Measurements from ENCODE around the gene S100A1. TPM values are rescaled to one million over a fixed set of nuclear protein-coding genes. Genes with fewer than 3 reads are reported as not detected.

S100A1 gene
- total RNA-seq, 1 experiment from 2014 or later: not detected

- no peak overlapping the region for H3K27ac Mint-ChIP-seq (ENCODE audit: low read depth, unreplicated experiment)
- CTCF ChIA-PET: interaction anchor here (0.6 to 1.0 kb wide), 4 partner anchors 111 to 312 kb away, joined by 3 to 5 read pairs (median 4); partner anchors contain the start of gene GATAD2B
- no peak overlapping the region for H3K4me3 Mint-ChIP-seq (ENCODE audit: unreplicated experiment)
- TF ChIP-seq CTCF (IDR thresholded peaks at IDR 0.05; ENCODE audit: unreplicated experiment): no peak
- H3K36me3 Mint-ChIP-seq (ENCODE audit: insufficient read depth, unreplicated experiment): no peaks in the 10 kb centered on the region
- no peaks in the 10 kb centered on the region for H3K27me3 Mint-ChIP-seq (ENCODE audit: insufficient read depth, unreplicated experiment)
- POLR2A ChIA-PET: interaction anchor here (0.5 to 46.1 kb wide), 6 partner anchors 12 to 339 kb away, joined by 3 to 1272 read pairs (median 3); partner anchors contain the start of genes CHTOP, S100A1, S100A13 and S100A14
- peaks cover 13% of the 10 kb centered on the region for H3K4me1 Mint-ChIP-seq (ENCODE audit: insufficient read depth, unreplicated experiment)
- no TSS peak for BruUV-seq (replicated peaks)
- no peaks in the 10 kb centered on the region for H3K9me3 Mint-ChIP-seq (ENCODE audit: unreplicated experiment)
- intact Hi-C loops (cut with micrococcal nuclease): no loop called here
- no peak for DNase-seq (ENCODE audit: unreplicated experiment)
Measured at GRCh38 chr1:153655333-153655732, 27.1 kb downstream of the S100A1 start.

- intact Hi-C loops (cut with micrococcal nuclease): loop anchor here (1.0 to 2.0 kb wide), 3 partner anchors 32 to 90 kb away; partner anchors contain the start of gene S100A13
- no peaks in the 10 kb centered on the region for H3K9me3 Mint-ChIP-seq (ENCODE audit: unreplicated experiment)
- peak; percentile 95 for DNase-seq (ENCODE audit: unreplicated experiment)
- no peaks in the 10 kb centered on the region for H3K27me3 Mint-ChIP-seq (ENCODE audit: insufficient read depth, unreplicated experiment)
- H3K4me3 Mint-ChIP-seq (ENCODE audit: unreplicated experiment): peak within 1 kb of the TSS; percentile 92
- POLR2A ChIA-PET: interaction anchor here (0.7 to 5.3 kb wide), 24 partner anchors 10 to 332 kb away, joined by 3 to 72 read pairs (median 6); partner anchors contain the start of genes CHTOP, ILF2, INTS3 and JTB
- CTCF ChIA-PET: interaction anchor here (0.6 to 2.3 kb wide), 14 partner anchors 12 to 1718 kb away, joined by 3 to 18 read pairs (median 5); partner anchors contain the start of genes ILF2, S100A13 and S100A16
- H3K4me1 Mint-ChIP-seq (ENCODE audit: insufficient read depth, unreplicated experiment): peaks cover 5% of the 10 kb centered on the region
- BruUV-seq (replicated peaks): TSS peak; percentile 65
- H3K27ac Mint-ChIP-seq (ENCODE audit: low read depth, unreplicated experiment): peak within 1 kb of the TSS; percentile 91
- H3K36me3 Mint-ChIP-seq (ENCODE audit: insufficient read depth, unreplicated experiment): no peaks in the 10 kb centered on the region
- TF ChIP-seq CTCF (IDR thresholded peaks at IDR 0.05; ENCODE audit: unreplicated experiment): no peak
Measured at GRCh38 chr1:153658400-153659174, 30.4 kb downstream of the S100A1 start, which contains the start of gene SNAPIN. SNAPIN (plus strand) TSS chr1:153658703; CDS start chr1:153658744, 41 bp downstream.

- Mint-ChIP-seq H3K4me3 (ENCODE audit: unreplicated experiment) (peak overlapping the region; percentile 92), H3K4me1 (ENCODE audit: insufficient read depth, unreplicated experiment) (peaks cover 5% of the 10 kb centered on the region), H3K36me3 (ENCODE audit: insufficient read depth, unreplicated experiment) (no peaks in the 10 kb centered on the region), H3K27ac (ENCODE audit: low read depth, unreplicated experiment) (peak overlapping the region; percentile 91), H3K9me3 (ENCODE audit: unreplicated experiment) (no peaks in the 10 kb centered on the region), H3K27me3 (ENCODE audit: insufficient read depth, unreplicated experiment) (no peaks in the 10 kb centered on the region)
- BruUV-seq (replicated peaks): no TSS peak
- no peak for DNase-seq (ENCODE audit: unreplicated experiment)
- ChIA-PET POLR2A (interaction anchor here (0.6 to 5.3 kb wide), 28 partner anchors 10 to 332 kb away, joined by 3 to 72 read pairs (median 6); partner anchors contain the start of genes CHTOP, GATAD2B, ILF2 and INTS3), CTCF (interaction anchor here (0.6 to 2.3 kb wide), 17 partner anchors 11 to 1719 kb away, joined by 3 to 18 read pairs (median 4); partner anchors contain the start of genes ILF2, S100A13 and S100A16)
- intact Hi-C loops (cut with micrococcal nuclease): loop anchor here (2.0 kb wide), 1 partner anchor 32 kb away; the partner anchor contains the start of gene S100A13
- no peak for TF ChIP-seq CTCF (IDR thresholded peaks at IDR 0.05; ENCODE audit: unreplicated experiment)
Measured at GRCh38 chr1:153659175-153659534, 30.9 kb downstream of the S100A1 start.

GRCh38 chr1:153659656-153660055 lies 31.4 kb downstream of the S100A1 start:
- intact Hi-C loops (cut with micrococcal nuclease): loop anchor here (2.0 kb wide), 1 partner anchor 33 kb away; the partner anchor contains the start of gene S100A13
- H3K36me3 Mint-ChIP-seq (ENCODE audit: insufficient read depth, unreplicated experiment): no peaks in the 10 kb centered on the region
- CTCF ChIA-PET: interaction anchor here (0.6 to 2.3 kb wide), 15 partner anchors 10 to 321 kb away, joined by 3 to 18 read pairs (median 6); partner anchors contain the start of genes ILF2 and S100A16

More at GRCh38 chr1:153659656-153660055, 31.4 kb downstream of the S100A1 start:
- POLR2A ChIA-PET: interaction anchor here (0.6 to 5.3 kb wide), 25 partner anchors 10 to 331 kb away, joined by 3 to 72 read pairs (median 6); partner anchors contain the start of genes CHTOP, GATAD2B, ILF2 and INTS3
- Mint-ChIP-seq H3K9me3 (ENCODE audit: unreplicated experiment) (no peaks in the 10 kb centered on the region), H3K27me3 (ENCODE audit: insufficient read depth, unreplicated experiment) (no peaks in the 10 kb centered on the region), H3K4me3 (ENCODE audit: unreplicated experiment) (peak overlapping the region; percentile 92), H3K27ac (ENCODE audit: low read depth, unreplicated experiment) (peak overlapping the region; percentile 91), H3K4me1 (ENCODE audit: insufficient read depth, unreplicated experiment) (peaks cover 5% of the 10 kb centered on the region)
- TF ChIP-seq CTCF (IDR thresholded peaks at IDR 0.05; ENCODE audit: unreplicated experiment): no peak
- DNase-seq (ENCODE audit: unreplicated experiment): no peak
- BruUV-seq (replicated peaks): no TSS peak
